ENCODE measurements around the gene SELENOW.

SELENOW gene

DNA sequence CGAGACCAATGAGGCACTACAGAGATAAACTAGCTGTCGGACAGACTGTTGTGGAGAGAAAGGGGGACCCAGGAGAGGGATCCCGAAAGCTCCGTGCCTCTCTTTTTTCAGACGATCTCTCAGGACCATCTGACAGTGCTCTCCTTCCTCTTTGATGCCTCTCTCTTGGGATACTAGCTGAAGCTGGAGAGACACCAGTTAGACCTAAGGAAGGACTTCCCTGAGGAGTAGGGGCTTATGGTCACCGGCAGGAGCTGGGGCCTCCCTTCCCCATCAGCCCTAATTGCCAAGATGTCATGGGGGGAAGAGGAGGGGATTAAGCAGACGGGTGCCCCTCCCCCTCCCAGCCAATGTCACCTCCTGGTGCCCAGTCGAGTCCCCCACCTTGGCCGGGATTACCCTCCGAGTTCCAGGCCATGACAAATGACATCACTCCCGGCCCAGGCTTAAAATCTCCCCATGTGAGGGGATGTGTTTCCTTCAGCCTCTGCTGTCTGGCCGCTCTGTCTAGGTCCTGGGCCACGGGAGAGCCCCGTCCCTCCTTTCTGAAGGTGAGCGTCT, 43.0 kb downstream of the SELENOW start, which contains the start of gene CRX:
TSS of gene CRX (plus strand) at position 478 of the 561 bp plus-strand sequence. CDS start 12,507 bp downstream, outside the sequence.
- no peak for DNase-seq (ENCODE audit: low read depth)

DNA sequence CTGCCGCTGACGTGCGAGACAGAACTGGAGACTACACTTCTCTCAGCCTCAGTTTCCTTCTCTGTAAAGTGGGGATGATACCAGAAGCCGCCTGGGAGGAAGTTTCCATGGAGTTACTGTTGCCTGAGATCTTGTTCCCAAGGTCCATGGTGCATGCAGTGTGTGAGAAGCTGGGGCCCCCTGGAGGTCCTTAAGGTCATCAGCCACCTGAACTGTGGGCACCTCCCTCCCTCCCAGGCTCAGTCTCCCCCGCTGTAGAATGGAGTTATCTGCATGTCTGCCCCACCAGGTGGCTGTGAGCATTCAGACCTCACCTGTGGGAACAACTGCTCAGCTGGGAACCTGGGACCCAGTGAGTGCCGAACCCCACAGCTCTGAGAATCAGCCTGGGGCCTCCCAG, 45.9 kb downstream of the SELENOW start:
- DNase-seq (ENCODE audit: low read depth): no peak

DNA sequence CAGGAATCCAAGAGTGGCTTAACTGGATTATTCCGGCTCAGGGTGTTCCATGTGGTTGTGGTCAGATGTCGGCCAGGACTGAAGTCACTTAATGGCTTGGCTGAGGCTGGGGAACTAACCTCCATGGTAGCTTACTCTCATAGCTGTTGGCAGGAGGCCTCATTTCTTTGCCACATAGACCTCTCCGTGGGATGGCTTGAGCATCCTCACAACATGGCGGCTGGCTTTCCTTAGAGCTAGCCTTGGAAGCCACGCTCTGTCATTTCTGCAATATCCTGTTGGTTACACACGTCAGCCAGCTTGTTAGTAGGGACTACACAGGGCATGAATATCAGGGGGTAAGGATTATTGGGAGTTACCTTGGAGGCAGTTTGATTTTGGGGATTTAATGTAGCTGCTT, 48.3 kb downstream of the SELENOW start:
- no peak for DNase-seq (ENCODE audit: low read depth)

DNA sequence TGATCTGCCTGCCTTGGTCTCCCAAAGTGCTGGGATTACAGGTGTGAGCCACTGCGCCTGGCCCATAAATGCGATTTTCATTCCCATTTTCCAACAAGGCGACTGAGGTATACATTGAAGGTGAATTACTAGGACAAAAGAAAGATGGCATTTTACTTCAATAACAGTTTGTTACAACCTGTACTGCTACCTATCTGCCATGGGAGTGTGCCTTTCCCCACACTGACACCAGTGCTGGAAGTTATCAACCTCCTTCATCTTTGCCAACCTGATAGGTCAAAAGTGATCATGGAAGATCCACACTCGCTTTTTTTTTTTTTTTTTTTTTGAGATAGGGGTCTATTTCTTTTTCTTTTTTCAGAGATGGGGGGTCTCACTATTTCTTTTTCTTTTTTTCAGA, 54.2 kb downstream of the SELENOW start:
- DNase-seq (ENCODE audit: low read depth): no peak

Measured in GM04504 (cell line).